IMR-90 (cell line): ENCODE measurements around the gene DHCR7.

Source experiments
- CTCF ChIP-seq: conservative IDR thresholded peaks from 2 replicates; pipeline ENCODE4 v1.5.1; 2012; ENCODE audit warnings: mild to moderate bottlenecking, low read depth, low read length, improper control_type of control experiment
- POLR2A ChIP-seq: IDR thresholded peaks from 2 replicates; pipeline ENCODE4 v1.6.1; 2012; ENCODE audit warnings: mild to moderate bottlenecking, low read depth, low read length
- RAD21 ChIP-seq: IDR thresholded peaks from 2 replicates; pipeline ENCODE4 v1.6.1; 2012; ENCODE audit warnings: low read length, improper control_type of control experiment
- RFX5 ChIP-seq: IDR thresholded peaks from 2 replicates; pipeline ENCODE4 v1.8.0; 2012; ENCODE audit warnings: low read depth, mild to moderate bottlenecking, low read length, moderate library complexity
- SMC3 ChIP-seq: fragments of 150-350 bp; IDR thresholded peaks from 2 replicates; pipeline ENCODE4 v1.6.1; 2016; ENCODE audit warnings: low read depth, mild to moderate bottlenecking, antibody characterized with exemption, low read length, moderate library complexity

GRCh38 chr11:71421392-71421950 is 26.7 kb downstream of the DHCR7 start:
- no peak for TF ChIP-seq RAD21
- no peak for TF ChIP-seq POLR2A
- no peak for TF ChIP-seq CTCF
- no peak for TF ChIP-seq SMC3
- TF ChIP-seq RFX5: no peak
